Measurements from ENCODE around the gene IQCE.
"Not testable (repeated sequence)": the region's sequence is repeated elsewhere in the genome, so short reads cannot be mapped to it uniquely, and the experiment has no call there.

DNA sequence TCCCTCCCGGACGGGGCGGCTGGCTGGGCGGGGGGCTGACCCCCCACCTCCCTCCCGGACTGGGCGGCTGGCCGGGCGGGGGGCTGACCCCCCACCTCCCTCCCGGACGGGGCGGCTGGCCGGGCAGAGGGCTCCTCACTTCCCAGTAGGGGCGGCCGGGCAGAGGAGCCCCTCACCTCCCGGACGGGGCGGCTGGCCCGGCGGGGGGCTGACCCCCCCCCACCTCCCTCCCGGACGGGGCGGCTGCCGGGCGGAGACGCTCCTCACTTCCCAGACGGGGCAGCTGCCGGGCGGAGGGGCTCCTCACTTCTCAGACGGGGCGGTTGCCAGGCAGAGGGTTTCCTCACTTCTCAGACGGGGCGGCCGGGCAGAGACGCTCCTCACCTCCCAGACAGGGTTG is 24.6 kb upstream of the IQCE start:
- TF ChIP-seq, protein P1, sequence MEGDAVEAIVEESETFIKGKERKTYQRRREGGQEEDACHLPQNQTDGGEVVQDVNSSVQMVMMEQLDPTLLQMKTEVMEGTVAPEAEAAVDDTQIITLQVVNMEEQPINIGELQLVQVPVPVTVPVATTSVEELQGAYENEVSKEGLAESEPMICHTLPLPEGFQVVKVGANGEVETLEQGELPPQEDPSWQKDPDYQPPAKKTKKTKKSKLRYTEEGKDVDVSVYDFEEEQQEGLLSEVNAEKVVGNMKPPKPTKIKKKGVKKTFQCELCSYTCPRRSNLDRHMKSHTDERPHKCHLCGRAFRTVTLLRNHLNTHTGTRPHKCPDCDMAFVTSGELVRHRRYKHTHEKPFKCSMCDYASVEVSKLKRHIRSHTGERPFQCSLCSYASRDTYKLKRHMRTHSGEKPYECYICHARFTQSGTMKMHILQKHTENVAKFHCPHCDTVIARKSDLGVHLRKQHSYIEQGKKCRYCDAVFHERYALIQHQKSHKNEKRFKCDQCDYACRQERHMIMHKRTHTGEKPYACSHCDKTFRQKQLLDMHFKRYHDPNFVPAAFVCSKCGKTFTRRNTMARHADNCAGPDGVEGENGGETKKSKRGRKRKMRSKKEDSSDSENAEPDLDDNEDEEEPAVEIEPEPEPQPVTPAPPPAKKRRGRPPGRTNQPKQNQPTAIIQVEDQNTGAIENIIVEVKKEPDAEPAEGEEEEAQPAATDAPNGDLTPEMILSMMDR (IDR thresholded peaks at IDR 0.05): not testable (repeated sequence)
- not testable (repeated sequence) for TF ChIP-seq POLR2A (IDR thresholded peaks at IDR 0.05)
